Umbilical cord (tissue), 2 donors: Measurements from ENCODE around the gene XXYLT1. TPM values are rescaled to one million over a fixed set of nuclear protein-coding genes. Genes with fewer than 3 reads are reported as not detected.
A peak's percentile ranks its signal among the peaks of the same experiment; 100 is the strongest.
"Not testable (repeated sequence)": the region's sequence is repeated elsewhere in the genome, so short reads cannot be mapped to it uniquely, and the experiment has no call there.

ENCODE experiments used
- DNase-seq: peaks from one replicate; pipeline ENCODE4 v3.0.0-alpha.2; 2015; ENCODE audit warnings: low spot score
- total RNA-seq: library from RNA; depleted of rRNA; stranded (reverse); fragments of >200 nt; gene quantifications from one replicate; pipeline ENCODE4 v1.2.3, GENCODE V29; 2014; ENCODE audit warnings: low replicate concordance; ENCODE audit not compliant: insufficient read depth

XXYLT1 gene
- total RNA-seq, 1 donor from 2014 or later, result 21.4 TPM

- DNase-seq, result no peak
Measured at GRCh38 chr3:195208183-195208582, 62.8 kb downstream of the XXYLT1 start.

GRCh38 chr3:195207731-195208130 lies 63.2 kb downstream of the XXYLT1 start:
- DNase-seq, result peak; percentile 39

- DNase-seq, result no peak
Measured at GRCh38 chr3:195207056-195207455, 63.9 kb downstream of the XXYLT1 start.

- DNase-seq, result no peak
Measured at GRCh38 chr3:195204360-195205163, 66.4 kb downstream of the XXYLT1 start.

GRCh38 chr3:195203606-195204005 lies 67.4 kb downstream of the XXYLT1 start:
- no peak for DNase-seq

GRCh38 chr3:195201295-195201694 lies 69.7 kb downstream of the XXYLT1 start:
- DNase-seq, result no peak

GRCh38 chr3:195200010-195200822 lies 70.7 kb downstream of the XXYLT1 start:
- no peak for DNase-seq

- DNase-seq, result no peak
Measured at GRCh38 chr3:195198426-195199346, 72.3 kb downstream of the XXYLT1 start.

GRCh38 chr3:195197765-195198425 lies 73.1 kb downstream of the XXYLT1 start:
- DNase-seq, result no peak

GRCh38 chr3:195196266-195196665 lies 74.7 kb downstream of the XXYLT1 start:
- peak; percentile 66 for DNase-seq

GRCh38 chr3:195195321-195196209 lies 75.4 kb downstream of the XXYLT1 start:
- DNase-seq, result no peak

GRCh38 chr3:195194559-195195206 lies 76.3 kb downstream of the XXYLT1 start:
- DNase-seq, result no peak

GRCh38 chr3:195191580-195191979 lies 79.4 kb downstream of the XXYLT1 start:
- no peak for DNase-seq

GRCh38 chr3:195189821-195190220 lies 81.1 kb downstream of the XXYLT1 start:
- DNase-seq, result no peak

- no peak for DNase-seq
Measured at GRCh38 chr3:195188426-195188927, 82.5 kb downstream of the XXYLT1 start.

- DNase-seq, result peak; percentile 52
Measured at GRCh38 chr3:195187609-195188425, 83.1 kb downstream of the XXYLT1 start.

GRCh38 chr3:195186710-195187047 lies 84.3 kb downstream of the XXYLT1 start:
- DNase-seq, result not testable (repeated sequence)

- DNase-seq, result no peak
Measured at GRCh38 chr3:195186041-195186709, 84.8 kb downstream of the XXYLT1 start.
